Loucy (cell line): ENCODE results near the gene IFI6.

Experiments
- EZH2phosphoT487 ChIP-seq: fragments of 200-600 bp; IDR thresholded peaks from 2 replicates; pipeline ENCODE4 v1.6.1; 2018; ENCODE audit warnings: antibody characterized with exemption, mild to moderate bottlenecking, moderate library complexity, borderline replicate concordance
- TF ChIP-seq, protein P1 (sequence below): fragments of 200-600 bp; sonication (generic); conservative IDR thresholded peaks from 2 replicates; pipeline ENCODE4 v1.5.1; 2014; ENCODE audit warnings: mild to moderate bottlenecking, antibody characterized with exemption, low read length

DNA sequence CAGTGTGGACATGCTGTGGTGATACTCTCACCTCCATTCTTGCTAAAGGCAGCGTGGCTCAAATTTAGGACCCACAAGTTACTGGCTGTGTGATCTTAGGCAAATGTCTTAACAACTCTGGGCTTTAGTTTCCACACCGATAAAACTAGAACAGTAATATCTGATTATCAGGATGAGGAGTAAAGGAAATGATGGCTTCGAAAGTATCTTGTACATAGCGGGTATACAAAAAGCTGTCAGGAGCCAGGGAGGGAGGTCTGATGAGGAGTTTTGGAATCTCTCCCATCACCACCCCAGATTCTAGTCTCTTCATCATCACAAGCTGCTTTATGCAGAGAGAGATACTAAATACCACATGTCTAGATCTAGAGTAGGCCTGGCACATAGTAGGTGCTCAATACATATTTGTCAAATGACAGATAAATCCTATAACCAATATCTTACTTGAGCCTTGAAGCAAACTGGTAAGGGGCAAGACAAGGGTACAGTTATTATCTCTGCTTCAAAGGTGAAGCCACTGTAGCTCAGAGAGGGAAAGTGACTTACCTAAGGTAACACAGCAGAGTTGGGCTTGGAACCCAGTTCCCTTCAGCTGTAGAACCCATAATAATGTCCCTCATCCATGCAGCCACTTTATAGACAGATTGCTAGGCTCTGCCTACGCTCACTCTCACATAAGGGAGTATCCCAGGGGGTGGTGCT, 27.5 kb downstream of the IFI6 start:
- TF ChIP-seq, protein P1, sequence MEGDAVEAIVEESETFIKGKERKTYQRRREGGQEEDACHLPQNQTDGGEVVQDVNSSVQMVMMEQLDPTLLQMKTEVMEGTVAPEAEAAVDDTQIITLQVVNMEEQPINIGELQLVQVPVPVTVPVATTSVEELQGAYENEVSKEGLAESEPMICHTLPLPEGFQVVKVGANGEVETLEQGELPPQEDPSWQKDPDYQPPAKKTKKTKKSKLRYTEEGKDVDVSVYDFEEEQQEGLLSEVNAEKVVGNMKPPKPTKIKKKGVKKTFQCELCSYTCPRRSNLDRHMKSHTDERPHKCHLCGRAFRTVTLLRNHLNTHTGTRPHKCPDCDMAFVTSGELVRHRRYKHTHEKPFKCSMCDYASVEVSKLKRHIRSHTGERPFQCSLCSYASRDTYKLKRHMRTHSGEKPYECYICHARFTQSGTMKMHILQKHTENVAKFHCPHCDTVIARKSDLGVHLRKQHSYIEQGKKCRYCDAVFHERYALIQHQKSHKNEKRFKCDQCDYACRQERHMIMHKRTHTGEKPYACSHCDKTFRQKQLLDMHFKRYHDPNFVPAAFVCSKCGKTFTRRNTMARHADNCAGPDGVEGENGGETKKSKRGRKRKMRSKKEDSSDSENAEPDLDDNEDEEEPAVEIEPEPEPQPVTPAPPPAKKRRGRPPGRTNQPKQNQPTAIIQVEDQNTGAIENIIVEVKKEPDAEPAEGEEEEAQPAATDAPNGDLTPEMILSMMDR = no peak
- TF ChIP-seq EZH2phosphoT487 = no peak
